PC-9 (cell line): Measurements from ENCODE around the gene CYBRD1. TPM values are rescaled to one million over a fixed set of nuclear protein-coding genes. Genes with fewer than 3 reads are reported as not detected.

Experiments used
- BruUV-seq: library from RNA; stranded (reverse); fragments of 400-500 nt; replicated peaks from 2 replicates; lab custom pipeline; 2021; lab: Mats Ljungman, UMichigan
- CTCF ChIA-PET: fragments of 300-600 bp; sonication (Branson Sonifier 250); formaldehyde crosslinking; loops from one replicate; lab custom pipeline; 2022; ENCODE audit warnings: antibody characterized with exemption; lab: Charles Lee
- POLR2A ChIA-PET: fragments of 300-600 bp; sonication (Branson Sonifier 250); formaldehyde crosslinking; loops from one replicate; lab custom pipeline; 2022; ENCODE audit warnings: antibody characterized with exemption; ENCODE audit not compliant: unreplicated experiment; lab: Charles Lee
- DNase-seq, 2 experiments: peaks; one replicate each; pipeline versions ENCODE4 v3.0.0 to v3.0.0-alpha.2; 2015 to 2022; ENCODE audit warnings: mixed read lengths in 1 of 2
- H2AFZ ChIP-seq: fragments of 200-600 bp; sonication (generic); 2 replicates; pipeline ENCODE4 v1.8.1; 2017; ENCODE audit warnings: antibody characterized with exemption
- H3F3A ChIP-seq: fragments of 200-600 bp; sonication (generic); 2 replicates; pipeline ENCODE4 v1.8.1; 2017; ENCODE audit warnings: antibody characterized with exemption, mild to moderate bottlenecking, low read depth; ENCODE audit not compliant: insufficient read depth
- H3K27ac ChIP-seq: fragments of 200-600 bp; sonication (generic); 2 replicates; pipeline ENCODE4 v1.6.1; 2016; ENCODE audit warnings: mixed run types
- H3K27me3 ChIP-seq: fragments of 200-600 bp; sonication (generic); 2 replicates; pipeline ENCODE4 v1.6.1; 2016; ENCODE audit warnings: low read depth, mixed run types; ENCODE audit not compliant: insufficient read depth
- H3K36me3 ChIP-seq: fragments of 200-600 bp; sonication (generic); 2 replicates; pipeline ENCODE4 v1.6.1; 2016; ENCODE audit warnings: low read depth, mixed run types
- H3K4me1 ChIP-seq: fragments of 200-600 bp; sonication (generic); replicated peaks from 2 replicates; pipeline ENCODE4 v1.6.1; 2016; ENCODE audit warnings: mixed run types; ENCODE audit not compliant: insufficient read depth
- H3K4me2 ChIP-seq: fragments of 200-600 bp; sonication (generic); 2 replicates; pipeline ENCODE4 v1.6.1; 2017; ENCODE audit warnings: mixed run types
- H3K4me3 ChIP-seq: fragments of 200-600 bp; sonication (generic); 2 replicates; pipeline ENCODE4 v1.6.1; 2016; ENCODE audit warnings: mixed run types
- H3K79me2 ChIP-seq: fragments of 200-600 bp; sonication (generic); 2 replicates; pipeline ENCODE4 v1.6.1; 2017; ENCODE audit warnings: low read depth, mixed run types
- H3K9me2 ChIP-seq: fragments of 200-600 bp; sonication (generic); 2 replicates; pipeline ENCODE4 v1.8.1; 2017; ENCODE audit warnings: mild to moderate bottlenecking; ENCODE audit not compliant: insufficient read depth
- H3K9me3 ChIP-seq: fragments of 200-600 bp; sonication (generic); 2 replicates; pipeline ENCODE4 v1.8.1; 2016; ENCODE audit warnings: low read depth; ENCODE audit not compliant: insufficient read depth
- H4K20me1 ChIP-seq: fragments of 200-600 bp; sonication (generic); 2 replicates; pipeline ENCODE4 v1.8.1; 2017; ENCODE audit not compliant: insufficient read depth
- CTCF ChIP-seq: fragments of 200-600 bp; sonication (generic); conservative IDR thresholded peaks from 2 replicates; pipeline ENCODE4 v1.6.1; 2017; ENCODE audit warnings: mixed run types, antibody characterized with exemption, mild to moderate bottlenecking, moderate library complexity
- EZH2 ChIP-seq: fragments of 200-600 bp; sonication (generic); IDR thresholded peaks from 2 replicates; pipeline ENCODE4 v1.8.0; 2017; ENCODE audit warnings: antibody characterized with exemption, low read depth
- intact Hi-C: fragments of 100-400 bp; cut with micrococcal nuclease; formaldehyde crosslinking; loops from one replicate; pipeline ENCODE4 v1.10.0; 2022; ENCODE audit not compliant: unreplicated experiment
- total RNA-seq: library from RNA; stranded (reverse); gene quantifications from 2 replicates; pipeline ENCODE4 v1.2.3, GENCODE V29; 2021

CYBRD1 gene
- total RNA-seq, 1 experiment from 2014 or later, result 125 TPM

- CTCF ChIA-PET, result no interaction called here
- intact Hi-C loops, result loop anchor here (5.0 kb wide), 2 partner anchors 92 to 217 kb away; partner anchors contain the start of gene DYNC1I2
Measured at GRCh38 chr2:171595456-171595855, 73.2 kb downstream of the CYBRD1 start.

GRCh38 chr2:171595896-171596295, 73.6 kb downstream of the CYBRD1 start:
- H3K9me2 ChIP-seq, result no peaks in the 10 kb centered on the region
- peak in 1 of 2 experiments; percentile 57 for DNase-seq
- no peaks in the 10 kb centered on the region for H3K79me2 ChIP-seq
- ChIA-PET CTCF (no interaction called here), POLR2A (interaction anchor here (0.6 kb wide), 1 partner anchor 545 kb away, joined by 3 read pairs; no protein-coding TSS in a partner anchor)
- TF ChIP-seq CTCF, result no peak
- no peak for TF ChIP-seq EZH2
- H3K4me3 ChIP-seq, result no peak overlapping the region
- no peaks in the 10 kb centered on the region for H4K20me1 ChIP-seq
- no peaks in the 10 kb centered on the region for H3K4me1 ChIP-seq
- H3K27me3 ChIP-seq, result peaks cover 12% of the 10 kb centered on the region; the same call in 1 of the 2 replicates
- no TSS peak for BruUV-seq
- intact Hi-C loops, result loop anchor here (5.0 kb wide), 2 partner anchors 91 to 216 kb away; partner anchors contain the start of gene DYNC1I2
- no peak overlapping the region for H3K4me2 ChIP-seq
- no peaks in the 10 kb centered on the region for H3K36me3 ChIP-seq
- no peaks in the 10 kb centered on the region for H3K9me3 ChIP-seq
- H3F3A ChIP-seq, result no peaks in the 10 kb centered on the region
- no peak overlapping the region for H3K27ac ChIP-seq
- H2AFZ ChIP-seq, result peak overlapping the region; percentile 1; the same call in 1 of the 2 replicates

More at GRCh38 chr2:171595456-171595855, 73.2 kb downstream of the CYBRD1 start:
- TF ChIP-seq CTCF, result no peak
- TF ChIP-seq EZH2, result no peak
- Histone ChIP-seq H3K4me3 (no peak overlapping the region), H3K9me2 (no peaks in the 10 kb centered on the region), H3K36me3 (no peaks in the 10 kb centered on the region), H3K4me2 (no peak overlapping the region), H3K27me3 (peaks cover 11% of the 10 kb centered on the region; the same call in 1 of the 2 replicates), H3K9me3 (no peaks in the 10 kb centered on the region), H2AFZ (0 out of 2 replicates have a peak overlapping the region, but pooled peaks have one; percentile 1), H3F3A (no peaks in the 10 kb centered on the region), H3K4me1 (no peaks in the 10 kb centered on the region), H3K79me2 (no peaks in the 10 kb centered on the region), H4K20me1 (no peaks in the 10 kb centered on the region), H3K27ac (no peak overlapping the region)
- no peak for DNase-seq
- BruUV-seq, result no TSS peak
- POLR2A ChIA-PET, result interaction anchor here (0.6 kb wide), 1 partner anchor 546 kb away, joined by 3 read pairs; no protein-coding TSS in a partner anchor

DNA sequence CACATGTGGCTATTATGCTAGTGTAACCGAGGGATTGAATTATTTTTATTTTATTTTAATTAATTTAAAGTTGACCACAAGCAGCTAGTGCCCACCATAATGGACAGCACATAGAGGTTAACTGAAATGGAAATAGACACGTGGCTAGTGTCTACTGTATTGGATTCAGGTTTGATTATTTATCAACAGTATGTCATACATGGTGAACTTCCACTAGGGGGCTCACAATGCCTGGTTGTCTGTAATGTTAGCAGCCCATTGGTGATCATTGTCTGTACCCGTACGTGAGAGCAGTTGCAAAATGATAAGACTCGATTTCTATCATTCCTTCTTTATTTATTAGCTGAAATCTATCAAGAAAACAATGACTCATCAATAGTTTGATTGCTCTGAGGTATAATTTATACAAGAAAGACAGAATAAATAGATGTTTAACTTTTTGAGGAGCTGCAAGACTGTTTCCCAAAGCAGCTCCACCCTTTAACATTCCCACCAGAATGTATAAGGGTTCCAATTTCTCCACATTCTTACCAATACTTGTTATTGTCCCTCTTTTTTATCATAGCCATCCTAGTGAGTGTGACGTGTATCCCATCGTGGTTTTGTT, 76.5 kb downstream of the CYBRD1 start:
- no peaks in the 10 kb centered on the region for H3K36me3 ChIP-seq
- no peak overlapping the region for H2AFZ ChIP-seq
- BruUV-seq, result no TSS peak

More for the DNA sequence above, 76.5 kb downstream of the CYBRD1 start:
- POLR2A ChIA-PET, result no interaction called here
- no peaks in the 10 kb centered on the region for H3K79me2 ChIP-seq
- intact Hi-C loops, result loop anchor here (1.0 to 5.0 kb wide), 5 partner anchors 88 to 866 kb away; partner anchors contain the start of gene DYNC1I2
- no peaks in the 10 kb centered on the region for H3K9me2 ChIP-seq
- peak overlapping the region; percentile 23 for H3K4me2 ChIP-seq
- H3K27me3 ChIP-seq, result peaks cover 17% of the 10 kb centered on the region; the same call in 1 of the 2 replicates
- H3K4me3 ChIP-seq, result no peak overlapping the region
- CTCF ChIA-PET, result interaction anchor here (0.6 to 1.0 kb wide), 2 partner anchors 21 to 515 kb away, joined by 4 to 6 read pairs; no protein-coding TSS in a partner anchor
- no peak for TF ChIP-seq EZH2
- TF ChIP-seq CTCF, result peak; percentile 100
- H4K20me1 ChIP-seq, result no peaks in the 10 kb centered on the region
- peak; percentile 47 to 63 for DNase-seq
- H3K4me1 ChIP-seq, result no peaks in the 10 kb centered on the region
- no peaks in the 10 kb centered on the region for H3F3A ChIP-seq
- no peak overlapping the region for H3K27ac ChIP-seq
- H3K9me3 ChIP-seq, result no peaks in the 10 kb centered on the region
